GM23338 (cell line): ENCODE data around the gene CAPG. TPM values are rescaled to one million over a fixed set of nuclear protein-coding genes. Genes with fewer than 3 reads are reported as not detected.

Experiments
- ATAC-seq: fragments of 200-7000 bp; cut with Tn5 transposase; 3 replicates; pipeline ENCODE4 v1.9.1; 2020
- DNase-seq: peaks from one replicate; pipeline ENCODE4 v3.0.0-alpha.2; 2015; ENCODE audit warnings: low spot score
- H2AFZ ChIP-seq: fragments of 200-600 bp; sonication (generic); 2 replicates; pipeline ENCODE4 v1.8.0; 2016; ENCODE audit warnings: antibody characterized with exemption, mild to moderate bottlenecking, moderate library complexity
- H3F3A ChIP-seq: fragments of 200-600 bp; sonication (generic); replicated peaks from 2 replicates; pipeline ENCODE4 v1.8.0; 2017; ENCODE audit warnings: antibody characterized with exemption, mixed run types, low read depth
- H3K27ac ChIP-seq: fragments of 200-600 bp; sonication (generic); 2 replicates; pipeline ENCODE4 v1.6.1; 2016; ENCODE audit warnings: low read depth
- H3K27me3 ChIP-seq: fragments of 200-600 bp; sonication (generic); 2 replicates; pipeline ENCODE4 v1.8.0; 2016; ENCODE audit warnings: mild to moderate bottlenecking, mixed run types, moderate library complexity; ENCODE audit not compliant: insufficient read depth
- H3K36me3 ChIP-seq: fragments of 200-600 bp; sonication (generic); 2 replicates; pipeline ENCODE4 v1.8.0; 2016; ENCODE audit warnings: mild to moderate bottlenecking; ENCODE audit not compliant: insufficient read depth
- H3K4me1 ChIP-seq: fragments of 200-600 bp; sonication (generic); 2 replicates; pipeline ENCODE4 v1.8.0; 2016; ENCODE audit warnings: mild to moderate bottlenecking, moderate library complexity; ENCODE audit not compliant: insufficient read depth
- H3K4me2 ChIP-seq: fragments of 200-600 bp; sonication (generic); 2 replicates; pipeline ENCODE4 v1.7.1; 2017; ENCODE audit warnings: mixed run types
- H3K4me3 ChIP-seq: fragments of 200-600 bp; sonication (generic); 2 replicates; pipeline ENCODE4 v1.6.1; 2016; ENCODE audit warnings: mixed run types
- H3K79me2 ChIP-seq: fragments of 200-600 bp; sonication (generic); replicated peaks from 2 replicates; pipeline ENCODE4 v1.8.0; 2017; ENCODE audit warnings: mild to moderate bottlenecking; ENCODE audit not compliant: insufficient read depth
- H3K9me2 ChIP-seq: fragments of 200-600 bp; sonication (generic); 2 replicates; pipeline ENCODE4 v1.8.0; 2017; ENCODE audit not compliant: insufficient read depth
- H4K20me1 ChIP-seq: fragments of 200-600 bp; sonication (generic); replicated peaks from 2 replicates; pipeline ENCODE4 v1.8.0; 2017; ENCODE audit warnings: mild to moderate bottlenecking; ENCODE audit not compliant: insufficient read depth
- H3K27ac Mint-ChIP-seq: 2 replicates; pipeline ENCODE4 v1.8.0; 2020; ENCODE audit warnings: inconsistent platforms, mild to moderate bottlenecking, moderate library complexity, mixed read lengths
- H3K27me3 Mint-ChIP-seq: 3 replicates; pipeline ENCODE4 v1.8.0; 2022; ENCODE audit warnings: low read depth, mild to moderate bottlenecking, moderate library complexity, mixed read lengths, inconsistent platforms; ENCODE audit not compliant: insufficient read depth, poor library complexity
- H3K36me3 Mint-ChIP-seq: 3 replicates; pipeline ENCODE4 v1.8.0; 2021; ENCODE audit warnings: low read depth, mild to moderate bottlenecking, inconsistent platforms, moderate library complexity, mixed read lengths
- H3K4me1 Mint-ChIP-seq: 3 replicates; pipeline ENCODE4 v1.8.0; 2020; ENCODE audit warnings: mild to moderate bottlenecking, inconsistent platforms, mixed read lengths
- H3K4me3 Mint-ChIP-seq: 3 replicates; pipeline ENCODE4 v1.8.0; 2021; ENCODE audit warnings: moderate library complexity, mild to moderate bottlenecking, inconsistent platforms, mixed read lengths
- H3K9me3 Mint-ChIP-seq: 3 replicates; pipeline ENCODE4 v1.8.0; 2020; ENCODE audit warnings: moderate library complexity, mild to moderate bottlenecking, inconsistent platforms, mixed read lengths
- CREB1 ChIP-seq: fragments of 250-450 bp; sonication (Bioruptor Pico); IDR thresholded peaks from 2 replicates; pipeline ENCODE4 v1.5.0; 2020; ENCODE audit warnings: low read depth, mild to moderate bottlenecking, moderate library complexity
- CTCF ChIP-seq, 2 experiments: fragments of 200-600 bp in 1 of 2; sonication (generic) in 1 of 2; conservative IDR thresholded peaks; 2 replicates each; pipeline versions ENCODE4 v1.5.1 to v1.6.1; 2016 to 2017; ENCODE audit warnings: antibody characterized with exemption in 2 of 2, low read depth in 2 of 2, mild to moderate bottlenecking in 2 of 2, moderate library complexity in 1 of 2
- EZH2 ChIP-seq: fragments of 200-600 bp; sonication (generic); IDR thresholded peaks from one replicate; pipeline ENCODE4 v1.8.0; 2017; ENCODE audit warnings: antibody characterized with exemption, mild to moderate bottlenecking, low read depth; ENCODE audit not compliant: unreplicated experiment
- EZH2phosphoT487 ChIP-seq: fragments of 200-600 bp; sonication (generic); IDR thresholded peaks from one replicate; pipeline ENCODE4 v1.8.1; 2018; ENCODE audit warnings: antibody characterized with exemption; ENCODE audit not compliant: unreplicated experiment
- NANOG ChIP-seq: IDR thresholded peaks from 2 replicates; pipeline ENCODE4 v1.6.1; 2016; ENCODE audit warnings: antibody characterized with exemption, borderline replicate concordance
- POLR2AphosphoS5 ChIP-seq: IDR thresholded peaks from 2 replicates; pipeline ENCODE4 v1.6.1; 2016; ENCODE audit warnings: antibody characterized with exemption, low read depth
- polyA plus RNA-seq: library from polyadenylated mRNA; unstranded; fragments of >200 nt; fragmentation: Nextera tagmentation; extraction: Ambion mirVana; gene quantifications from 2 replicates; pipeline ENCODE4 v1.2.1, GENCODE V29; 2016
- total RNA-seq: library from RNA; depleted of rRNA; stranded (reverse); fragments of >200 nt; shearing (Covaris generic); gene quantifications from 2 replicates; pipeline ENCODE4 v1.2.3, GENCODE V29; 2014
- TF ChIP-seq, protein P1 (sequence below): IDR thresholded peaks from 2 replicates; pipeline ENCODE4 v1.6.1; 2016; ENCODE audit warnings: antibody characterized with exemption

CAPG gene
- total and polyA plus RNA-seq, 2 experiments from 2014 or later: 88.7 to 104 TPM

DNA sequence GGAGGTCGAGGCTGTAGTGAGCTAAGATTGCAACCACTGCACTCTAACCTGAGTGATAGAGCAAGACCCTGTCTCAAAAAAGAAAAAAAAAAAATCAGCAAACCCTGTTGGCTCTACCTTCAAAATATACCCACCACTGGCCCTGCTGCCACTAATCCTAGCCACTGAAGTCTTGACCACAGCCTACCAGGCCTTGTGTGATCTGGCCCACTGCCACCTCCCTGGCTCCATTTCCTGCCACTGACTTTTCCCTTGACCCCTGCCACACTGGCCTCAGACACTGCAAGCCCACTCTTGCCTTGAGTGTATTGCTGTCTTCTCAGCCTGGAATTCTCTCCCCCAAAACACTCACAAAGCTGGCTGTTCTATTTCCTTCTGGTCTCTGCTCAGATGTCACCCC, 42.1 kb upstream of the CAPG start:
- no peak for ATAC-seq
- peaks cover 2% of the 10 kb centered on the region; the same call in 1 of the 3 replicates for H3K9me3 Mint-ChIP-seq

DNA sequence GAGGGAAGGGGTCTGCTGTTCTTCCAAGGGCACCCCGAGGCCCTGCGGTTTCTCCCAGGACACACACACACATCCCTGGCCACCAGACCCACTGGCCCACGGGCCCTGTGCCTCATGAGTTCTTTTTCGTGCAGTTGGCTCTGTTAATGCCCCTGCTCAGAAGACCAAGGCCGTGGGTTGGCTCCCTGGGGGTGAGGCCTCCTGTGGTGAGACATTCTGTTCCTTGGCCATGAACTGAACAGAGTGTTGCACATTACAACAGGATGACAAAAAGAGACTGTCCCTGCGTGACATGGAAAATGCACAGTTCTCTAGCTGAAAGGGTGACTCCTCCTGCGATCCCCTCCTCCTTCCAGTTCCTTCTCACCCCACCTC, 39.0 kb upstream of the CAPG start:
- H3K36me3 Mint-ChIP-seq: no peaks in the 10 kb centered on the region

More for the DNA sequence above, 42.1 kb upstream of the CAPG start:
- H3K27me3 ChIP-seq: no peaks in the 10 kb centered on the region
- no peaks in the 10 kb centered on the region for H3K36me3 ChIP-seq
- H3F3A ChIP-seq: no peaks in the 10 kb centered on the region
- Mint-ChIP-seq H3K4me1 (peaks cover 19% of the 10 kb centered on the region), H3K27ac (no peak overlapping the region), H3K4me3 (no peak overlapping the region), H3K27me3 (peaks cover 9% of the 10 kb centered on the region), H3K36me3 (no peaks in the 10 kb centered on the region; the same call in 2 of the 3 replicates)
- H3K79me2 ChIP-seq: no peaks in the 10 kb centered on the region
- no peak for DNase-seq
- H4K20me1 ChIP-seq: no peaks in the 10 kb centered on the region
- no peak overlapping the region for H3K4me3 ChIP-seq
- TF ChIP-seq CTCF (conservative IDR thresholded peaks at IDR 0.05; ENCODE audit: low read depth in 2 of 2) (no peak), EZH2phosphoT487 (no peak), POLR2AphosphoS5 (no peak), NANOG (no peak), CREB1 (CRISPR knock-in tag) (no peak), EZH2 (no peak)
- TF ChIP-seq, protein P1, sequence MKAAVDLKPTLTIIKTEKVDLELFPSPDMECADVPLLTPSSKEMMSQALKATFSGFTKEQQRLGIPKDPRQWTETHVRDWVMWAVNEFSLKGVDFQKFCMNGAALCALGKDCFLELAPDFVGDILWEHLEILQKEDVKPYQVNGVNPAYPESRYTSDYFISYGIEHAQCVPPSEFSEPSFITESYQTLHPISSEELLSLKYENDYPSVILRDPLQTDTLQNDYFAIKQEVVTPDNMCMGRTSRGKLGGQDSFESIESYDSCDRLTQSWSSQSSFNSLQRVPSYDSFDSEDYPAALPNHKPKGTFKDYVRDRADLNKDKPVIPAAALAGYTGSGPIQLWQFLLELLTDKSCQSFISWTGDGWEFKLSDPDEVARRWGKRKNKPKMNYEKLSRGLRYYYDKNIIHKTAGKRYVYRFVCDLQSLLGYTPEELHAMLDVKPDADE: no peak
- H3K27ac ChIP-seq: no peak overlapping the region
- 0 out of 2 replicates have a peak overlapping the region, but pooled peaks have one; percentile 23 for H2AFZ ChIP-seq
- peaks cover 6% of the 10 kb centered on the region for H3K4me1 ChIP-seq
- H3K4me2 ChIP-seq: no peak overlapping the region
- peaks cover 7% of the 10 kb centered on the region for H3K9me2 ChIP-seq

More for the DNA sequence above, 39.0 kb upstream of the CAPG start:
- H3K4me1 ChIP-seq: no peaks in the 10 kb centered on the region
- no peaks in the 10 kb centered on the region for H3F3A ChIP-seq
- no peak overlapping the region for H3K4me2 ChIP-seq
- H2AFZ ChIP-seq: no peak overlapping the region
- H3K9me2 ChIP-seq: no peaks in the 10 kb centered on the region
- Mint-ChIP-seq H3K27ac (no peak overlapping the region), H3K9me3 (peaks cover 2% of the 10 kb centered on the region; the same call in 1 of the 3 replicates), H3K27me3 (peaks cover 9% of the 10 kb centered on the region), H3K4me3 (no peak overlapping the region), H3K4me1 (peaks cover 3% of the 10 kb centered on the region; the same call in 1 of the 3 replicates)
- no peak overlapping the region for H3K27ac ChIP-seq
- TF ChIP-seq EZH2: no peak
- no peak for TF ChIP-seq POLR2AphosphoS5
- no peaks in the 10 kb centered on the region for H3K27me3 ChIP-seq
- H3K79me2 ChIP-seq: no peaks in the 10 kb centered on the region
- no peaks in the 10 kb centered on the region for H3K36me3 ChIP-seq
- H4K20me1 ChIP-seq: no peaks in the 10 kb centered on the region
- DNase-seq (no peak), ATAC-seq (no peak)
- H3K4me3 ChIP-seq: no peak overlapping the region
